Duodenal mucosa (tissue), 2 donors: ENCODE measurements around the gene AGBL1.

ENCODE experiments used
- H3K27ac ChIP-seq: one replicate; pipeline ENCODE4 v1.7.0; 2013; ENCODE audit warnings: low read depth, low read length
- H3K27me3 ChIP-seq, 2 donors: one replicate each; pipeline ENCODE4 v1.7.0; 2013; ENCODE audit warnings: low read length in 2 of 2, control low read depth in 1 of 2; ENCODE audit not compliant: insufficient read depth in 2 of 2, control insufficient read depth in 1 of 2
- H3K36me3 ChIP-seq, 2 donors: one replicate each; pipeline ENCODE4 v1.7.0; 2013; ENCODE audit warnings: low read length in 2 of 2, control low read depth in 1 of 2; ENCODE audit not compliant: insufficient read depth in 2 of 2, control insufficient read depth in 1 of 2
- H3K4me1 ChIP-seq, 2 donors: one replicate each; pipeline ENCODE4 v1.7.0; 2013; ENCODE audit warnings: low read length in 2 of 2, control low read depth in 1 of 2; ENCODE audit not compliant: insufficient read depth in 2 of 2, control insufficient read depth in 1 of 2
- H3K4me3 ChIP-seq, 2 donors: one replicate each; pipeline ENCODE4 v1.7.0; 2013; ENCODE audit warnings: low read length in 2 of 2, low read depth in 1 of 2
- H3K9ac ChIP-seq, 2 donors: one replicate each; pipeline ENCODE4 v1.7.0; 2013; ENCODE audit warnings: low read length in 2 of 2, low read depth in 1 of 2
- H3K9me3 ChIP-seq, 2 donors: one replicate each; pipeline ENCODE4 v1.7.0; 2013; ENCODE audit warnings: low read length in 2 of 2, control low read depth in 1 of 2; ENCODE audit not compliant: control insufficient read depth in 1 of 2

AGBL1 gene

GRCh38 chr15:86615411-86615810 lies 535.7 kb downstream of the AGBL1 start:
- Histone ChIP-seq H3K4me1 (peaks cover 31 to 37% of the 10 kb centered on the region in 2 donors), H3K4me3 (no peak overlapping the region), H3K9me3 (no peaks in the 10 kb centered on the region), H3K9ac (no peak overlapping the region), H3K27ac (no peak overlapping the region), H3K27me3 (no peaks in the 10 kb centered on the region), H3K36me3 (no peaks in the 10 kb centered on the region)

GRCh38 chr15:86615816-86616215 lies 536.1 kb downstream of the AGBL1 start:
- no peaks in the 10 kb centered on the region for H3K9me3 ChIP-seq
- no peak overlapping the region for H3K27ac ChIP-seq
- no peak overlapping the region for H3K9ac ChIP-seq
- no peaks in the 10 kb centered on the region for H3K36me3 ChIP-seq
- H3K4me1 ChIP-seq: peaks cover 32 to 36% of the 10 kb centered on the region in 2 donors
- no peak overlapping the region for H3K4me3 ChIP-seq
- H3K27me3 ChIP-seq: no peaks in the 10 kb centered on the region

DNA sequence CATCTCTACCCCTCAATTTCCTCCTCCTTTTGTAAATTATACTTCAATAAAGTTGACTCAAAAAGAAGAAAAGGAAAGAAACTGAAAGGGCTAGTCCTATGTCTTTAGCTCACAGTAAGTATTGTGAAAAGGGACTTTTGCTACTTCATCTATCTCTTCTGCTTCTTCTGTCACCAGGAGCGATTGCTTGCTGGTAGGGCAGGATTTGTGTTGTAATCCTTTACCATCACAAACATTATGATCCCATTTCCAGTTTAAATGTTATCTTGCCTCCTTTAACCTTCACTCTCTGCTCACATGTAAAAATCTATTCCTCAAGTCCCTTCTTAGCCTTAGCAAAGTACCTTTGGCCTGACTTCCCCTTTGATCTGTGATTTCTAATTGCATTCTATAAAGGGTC lies 537.1 kb downstream of the AGBL1 start:
- Histone ChIP-seq H3K36me3 (no peaks in the 10 kb centered on the region), H3K27ac (no peak overlapping the region), H3K9me3 (no peaks in the 10 kb centered on the region), H3K4me3 (no peak overlapping the region), H3K27me3 (no peaks in the 10 kb centered on the region), H3K9ac (no peak overlapping the region), H3K4me1 (peaks cover 30 to 32% of the 10 kb centered on the region in 2 donors)

DNA sequence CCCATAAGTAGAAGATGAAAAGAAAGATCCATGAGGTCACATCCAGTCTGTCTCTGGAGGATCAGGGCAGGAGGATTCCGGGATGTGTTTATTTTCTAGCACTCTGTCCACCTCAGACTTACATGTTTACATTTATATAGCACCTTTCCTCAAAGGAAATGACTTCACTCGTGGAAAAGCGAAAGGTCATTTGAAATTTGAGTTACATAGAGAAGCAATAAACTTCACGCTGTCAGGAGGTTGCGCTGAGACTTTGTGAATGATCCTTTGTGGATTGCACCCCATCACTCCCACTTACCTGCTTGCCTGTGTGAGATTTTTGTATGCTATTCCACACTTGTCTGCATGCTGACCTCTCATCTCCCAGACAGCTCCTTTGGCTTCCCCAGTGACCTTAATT lies 540.5 kb downstream of the AGBL1 start:
- Histone ChIP-seq H3K9me3 (no peaks in the 10 kb centered on the region), H3K36me3 (no peaks in the 10 kb centered on the region), H3K4me1 (peaks cover 40 to 42% of the 10 kb centered on the region in 2 donors), H3K27ac (no peak overlapping the region), H3K4me3 (peak overlapping the region; percentile 14 to 42), H3K9ac (peak overlapping the region in 1 of 2 donors; percentile 34), H3K27me3 (no peaks in the 10 kb centered on the region)

- no peaks in the 10 kb centered on the region for H3K9me3 ChIP-seq
- H3K4me3 ChIP-seq: peak overlapping the region; percentile 30 to 45
- no peak overlapping the region for H3K27ac ChIP-seq
- H3K9ac ChIP-seq: no peak overlapping the region
- H3K4me1 ChIP-seq: peaks cover 40 to 41% of the 10 kb centered on the region in 2 donors
- no peaks in the 10 kb centered on the region for H3K36me3 ChIP-seq
- no peaks in the 10 kb centered on the region for H3K27me3 ChIP-seq
These were observed 541.1 kb downstream of the AGBL1 start for GRCh38 chr15:86620641-86621349.

DNA sequence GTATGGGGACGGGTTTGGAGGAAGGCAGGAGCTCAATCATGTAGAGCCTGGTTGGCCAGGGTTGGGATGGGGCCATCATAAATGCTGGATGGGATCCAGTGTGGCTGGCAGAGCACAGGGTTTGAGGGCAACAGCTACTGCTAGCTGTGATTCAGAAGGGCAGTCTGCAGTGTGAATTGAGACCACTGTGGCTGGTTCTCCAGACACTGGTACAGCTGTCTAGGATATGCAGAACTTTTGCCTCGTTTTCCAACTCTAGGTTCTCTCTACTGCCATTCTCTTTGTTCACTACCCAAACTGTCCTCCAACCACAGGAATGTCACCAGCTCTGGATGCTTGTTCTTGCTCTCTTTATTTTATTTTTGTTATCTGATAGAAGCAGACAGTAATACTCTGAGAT lies 543.6 kb downstream of the AGBL1 start:
- no peak overlapping the region for H3K27ac ChIP-seq

DNA sequence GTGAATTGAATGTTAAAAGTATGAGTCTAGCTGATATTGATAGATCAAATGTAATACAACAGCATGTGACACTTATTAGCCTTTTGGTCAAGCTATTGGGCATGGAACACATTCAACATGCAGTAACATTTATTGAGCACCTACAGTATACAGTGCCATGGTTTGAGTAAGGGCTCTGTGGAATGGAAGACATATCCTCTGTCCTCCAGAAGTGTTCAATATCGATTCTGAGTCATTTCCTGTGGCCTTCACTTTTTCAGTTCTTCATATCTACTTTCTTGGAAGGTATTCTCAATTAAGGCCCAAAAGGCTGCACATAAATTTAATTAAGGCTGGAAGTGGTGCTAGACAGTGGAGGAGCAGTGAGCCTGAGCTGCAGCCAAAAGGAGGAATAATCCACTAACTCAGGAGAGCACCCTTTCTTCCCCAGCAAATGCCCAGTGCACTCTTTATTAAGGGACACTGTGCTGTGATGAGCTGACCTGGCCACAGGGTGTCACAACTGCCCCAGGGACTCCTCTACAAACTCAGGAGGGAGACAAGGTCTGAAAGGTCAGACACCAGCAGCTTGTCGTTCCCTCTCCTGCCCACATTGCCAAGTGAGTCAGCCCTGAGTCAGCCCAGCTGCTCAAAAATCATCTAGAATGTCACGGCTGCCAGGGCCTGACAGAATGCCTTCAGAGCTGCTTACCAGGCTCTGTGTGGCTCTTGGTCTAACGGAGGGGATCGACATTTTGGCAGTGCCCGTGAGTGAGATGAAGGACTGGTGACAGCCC lies 544.8 kb downstream of the AGBL1 start:
- no peak overlapping the region for H3K27ac ChIP-seq
- H3K9ac ChIP-seq: peak overlapping the region in 1 of 2 donors; percentile 1
- H3K36me3 ChIP-seq: no peaks in the 10 kb centered on the region
- no peaks in the 10 kb centered on the region for H3K27me3 ChIP-seq
- H3K4me3 ChIP-seq: no peak overlapping the region
- H3K4me1 ChIP-seq: peaks cover 33 to 38% of the 10 kb centered on the region in 2 donors
- H3K9me3 ChIP-seq: no peaks in the 10 kb centered on the region

More for the DNA sequence above, 543.6 kb downstream of the AGBL1 start:
- Histone ChIP-seq H3K9ac (no peak overlapping the region), H3K4me3 (no peak overlapping the region), H3K9me3 (no peaks in the 10 kb centered on the region), H3K27me3 (no peaks in the 10 kb centered on the region), H3K36me3 (no peaks in the 10 kb centered on the region), H3K4me1 (peaks cover 34 to 38% of the 10 kb centered on the region in 2 donors)

DNA sequence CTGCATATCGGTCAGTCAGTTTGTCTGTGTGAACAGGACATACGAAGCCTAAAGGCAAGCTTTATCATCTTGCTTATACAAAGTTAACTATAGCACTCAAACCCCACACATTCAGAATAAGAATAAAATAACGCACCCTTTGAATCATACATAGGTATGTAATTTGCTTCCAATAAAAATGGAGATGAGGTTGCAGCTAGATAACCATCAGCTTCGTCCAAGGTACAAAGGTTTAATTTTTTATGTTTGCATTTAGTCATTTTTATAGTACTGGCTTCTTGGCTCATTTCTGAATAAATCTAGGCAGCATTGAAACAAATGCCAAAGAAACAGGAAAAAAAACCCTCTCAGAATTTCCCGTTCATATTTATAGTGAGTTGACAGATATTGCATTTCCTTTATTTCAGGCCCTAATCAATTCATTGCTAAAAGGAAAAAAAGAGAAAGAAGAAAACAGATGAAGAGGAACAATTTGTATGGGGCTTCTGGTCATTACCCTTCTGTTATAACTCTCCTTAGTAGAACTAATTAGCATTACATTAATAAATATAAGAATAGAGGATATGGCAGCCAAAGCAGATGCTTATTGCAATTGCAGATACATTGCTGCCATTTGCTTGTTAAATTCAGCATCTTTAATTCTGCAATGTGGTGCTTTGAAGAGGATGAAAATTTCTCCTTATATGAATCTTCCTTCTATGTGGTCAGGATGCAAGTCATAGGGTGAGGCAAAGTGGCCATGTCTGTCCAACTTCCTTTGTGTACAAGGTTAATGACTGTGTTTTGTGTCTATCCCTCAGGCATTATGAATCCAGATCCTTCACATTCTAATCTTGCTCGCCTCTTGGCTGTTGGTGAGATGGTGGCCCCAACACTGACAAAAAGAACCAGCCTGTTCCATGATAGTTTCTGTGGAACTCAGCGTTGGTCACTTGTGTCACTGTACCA lies 550.0 kb downstream of the AGBL1 start:
- no peaks in the 10 kb centered on the region for H3K27me3 ChIP-seq

GRCh38 chr15:86630946-86631345 lies 551.3 kb downstream of the AGBL1 start:
- no peak overlapping the region for H3K27ac ChIP-seq
- no peaks in the 10 kb centered on the region for H3K27me3 ChIP-seq
- H3K4me1 ChIP-seq: peaks cover 28 to 36% of the 10 kb centered on the region in 2 donors
- no peak overlapping the region for H3K9ac ChIP-seq
- no peaks in the 10 kb centered on the region for H3K9me3 ChIP-seq
- H3K4me3 ChIP-seq: no peak overlapping the region
- no peaks in the 10 kb centered on the region for H3K36me3 ChIP-seq

More for the DNA sequence above, 550.0 kb downstream of the AGBL1 start:
- H3K27ac ChIP-seq: no peak overlapping the region
- H3K4me1 ChIP-seq: peaks cover 28 to 33% of the 10 kb centered on the region in 2 donors
- no peaks in the 10 kb centered on the region for H3K36me3 ChIP-seq
- H3K4me3 ChIP-seq: no peak overlapping the region
- no peaks in the 10 kb centered on the region for H3K9me3 ChIP-seq
- no peak overlapping the region for H3K9ac ChIP-seq
